OCI-LY1 (cell line): ENCODE measurements around the gene SLC26A9.

Experiments used
- EZH2 ChIP-seq: fragments of 200-600 bp; sonication (generic), shearing (Covaris generic); IDR thresholded peaks from 2 replicates; pipeline ENCODE4 v1.8.0; 2017; ENCODE audit warnings: borderline replicate concordance, mixed run types, mild to moderate bottlenecking, antibody characterized with exemption, low read length, moderate library complexity, mixed read lengths
- TF ChIP-seq, protein P1 (sequence below): fragments of 200-600 bp; sonication (generic), shearing (Covaris generic); IDR thresholded peaks from 2 replicates; pipeline ENCODE4 v1.5.1; 2017; ENCODE audit warnings: mild to moderate bottlenecking, antibody characterized with exemption, low read length, moderate library complexity, mixed read lengths

DNA sequence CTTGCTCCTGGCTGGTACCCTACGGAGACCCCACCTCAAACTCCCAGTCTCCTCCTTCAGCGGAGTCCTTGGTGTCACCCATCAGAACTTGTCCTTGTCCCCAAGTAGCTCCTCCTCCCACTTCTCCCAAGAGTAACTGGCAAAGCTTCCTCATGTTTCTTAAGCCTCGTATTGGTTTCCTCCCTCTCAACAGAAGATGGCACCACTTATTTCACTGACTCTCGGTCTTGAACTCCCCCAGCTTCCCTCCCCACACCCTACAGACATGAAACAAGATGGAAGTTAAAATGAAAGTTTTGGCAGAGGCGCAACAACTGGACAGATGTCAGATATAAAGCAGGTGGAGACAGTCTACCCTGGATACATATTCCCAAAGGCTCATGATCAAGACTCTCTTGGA lies 46.5 kb upstream of the SLC26A9 start:
- TF ChIP-seq, protein P1, sequence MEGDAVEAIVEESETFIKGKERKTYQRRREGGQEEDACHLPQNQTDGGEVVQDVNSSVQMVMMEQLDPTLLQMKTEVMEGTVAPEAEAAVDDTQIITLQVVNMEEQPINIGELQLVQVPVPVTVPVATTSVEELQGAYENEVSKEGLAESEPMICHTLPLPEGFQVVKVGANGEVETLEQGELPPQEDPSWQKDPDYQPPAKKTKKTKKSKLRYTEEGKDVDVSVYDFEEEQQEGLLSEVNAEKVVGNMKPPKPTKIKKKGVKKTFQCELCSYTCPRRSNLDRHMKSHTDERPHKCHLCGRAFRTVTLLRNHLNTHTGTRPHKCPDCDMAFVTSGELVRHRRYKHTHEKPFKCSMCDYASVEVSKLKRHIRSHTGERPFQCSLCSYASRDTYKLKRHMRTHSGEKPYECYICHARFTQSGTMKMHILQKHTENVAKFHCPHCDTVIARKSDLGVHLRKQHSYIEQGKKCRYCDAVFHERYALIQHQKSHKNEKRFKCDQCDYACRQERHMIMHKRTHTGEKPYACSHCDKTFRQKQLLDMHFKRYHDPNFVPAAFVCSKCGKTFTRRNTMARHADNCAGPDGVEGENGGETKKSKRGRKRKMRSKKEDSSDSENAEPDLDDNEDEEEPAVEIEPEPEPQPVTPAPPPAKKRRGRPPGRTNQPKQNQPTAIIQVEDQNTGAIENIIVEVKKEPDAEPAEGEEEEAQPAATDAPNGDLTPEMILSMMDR: no peak
- no peak for TF ChIP-seq EZH2
